HepG2 (cell line): Measurements from ENCODE around the gene PDE4DIP.
"Not testable (repeated sequence)": the region's sequence is repeated elsewhere in the genome, so short reads cannot be mapped to it uniquely, and the experiment has no call there.

Experiments used
- EHMT2 ChIP-seq: fragments of 200-600 bp; sonication (generic); IDR thresholded peaks from 2 replicates; pipeline ENCODE4 v1.7.0; 2017; ENCODE audit warnings: antibody characterized with exemption, low read depth, low read length, borderline replicate concordance
- ELF1 ChIP-seq: sonication (generic); formaldehyde crosslinking; IDR thresholded peaks from 2 replicates; pipeline ENCODE4 v1.4.0; 2020; ENCODE audit warnings: missing genetic modification reagents
- EZH2 ChIP-seq: conservative IDR thresholded peaks from 2 replicates; pipeline ENCODE4 v1.6.1; 2012; ENCODE audit warnings: mild to moderate bottlenecking, low read depth, low read length, moderate library complexity
- MAFF ChIP-seq: IDR thresholded peaks from 2 replicates; pipeline ENCODE4 v1.6.1; 2011; ENCODE audit warnings: low read depth, low read length, improper control_type of control experiment
- NONO ChIP-seq, 2 experiments: fragments of 450-650 bp in 1 of 2; sonication (generic) in 1 of 2; formaldehyde crosslinking in 1 of 2; IDR thresholded peaks in 1 of 2; conservative IDR thresholded peaks in 1 of 2; 2 replicates each; pipeline versions ENCODE4 v1.6.1 to v1.8.0; 2017 to 2022; ENCODE audit warnings: mild to moderate bottlenecking in 1 of 2, missing genetic modification reagents in 1 of 2, moderate library complexity in 1 of 2
- POLR2AphosphoS5 ChIP-seq: IDR thresholded peaks from 2 replicates; pipeline ENCODE4 v1.6.1; 2012; ENCODE audit warnings: low read depth, low read length
- TAF1 ChIP-seq: sonication (generic); formaldehyde crosslinking; IDR thresholded peaks from 2 replicates; pipeline ENCODE4 v1.4.0; 2020; ENCODE audit warnings: missing genetic modification reagents
- ZFYVE20 ChIP-seq: sonication (generic); formaldehyde crosslinking; IDR thresholded peaks from 2 replicates; pipeline ENCODE4 v1.8.0; 2023; ENCODE audit warnings: low read depth, mild to moderate bottlenecking, moderate library complexity, missing genetic modification reagents, borderline replicate concordance
- ZMAT3 ChIP-seq: sonication (generic); formaldehyde crosslinking; conservative IDR thresholded peaks from 2 replicates; pipeline ENCODE4 v1.7.0; 2021; ENCODE audit warnings: missing genetic modification reagents
- ZNF274 ChIP-seq: sonication (generic); formaldehyde crosslinking; IDR thresholded peaks from 2 replicates; pipeline ENCODE4 v1.5.1; 2020; ENCODE audit warnings: mild to moderate bottlenecking, missing genetic modification reagents
- ZNF331 ChIP-seq: sonication (generic); formaldehyde crosslinking; IDR thresholded peaks from 2 replicates; pipeline ENCODE4 v1.4.0; 2020; ENCODE audit warnings: missing genetic modification reagents
- ZZZ3 ChIP-seq: sonication (generic); formaldehyde crosslinking; IDR thresholded peaks from 2 replicates; pipeline ENCODE4 v1.4.0; 2020; ENCODE audit warnings: missing genetic modification reagents, mild to moderate bottlenecking, borderline replicate concordance
- TF ChIP-seq, protein P1 (sequence below), 2 experiments: sonication (generic) in 1 of 2; formaldehyde crosslinking in 1 of 2; IDR thresholded peaks; 2 replicates each; pipeline versions ENCODE4 v1.4.0 to v1.6.1; 2016 to 2020; ENCODE audit warnings: borderline replicate concordance in 1 of 2, low read depth in 1 of 2, mild to moderate bottlenecking in 1 of 2, missing genetic modification reagents in 1 of 2
- TF ChIP-seq, protein P2 (sequence below): fragments of 450-650 bp; IDR thresholded peaks from 2 replicates; pipeline ENCODE4 v1.6.1; 2016

DNA sequence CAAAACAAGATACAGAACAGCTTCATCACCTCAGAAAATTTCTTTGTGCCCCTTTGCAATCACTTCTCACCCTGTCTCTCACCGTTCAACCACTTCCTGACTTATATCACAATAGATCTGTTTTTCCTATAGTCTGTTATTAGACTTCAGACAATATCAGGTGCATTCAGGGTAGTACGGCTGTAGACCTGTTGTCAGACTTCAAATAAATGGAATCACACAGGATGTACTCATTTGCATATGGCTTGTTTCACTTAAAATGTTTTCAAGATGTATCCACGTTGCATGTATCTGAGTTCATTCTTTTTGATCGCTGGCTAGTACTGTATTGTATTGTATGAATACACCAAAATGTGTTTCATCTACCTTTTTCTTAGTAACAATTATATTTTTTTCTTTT, 104.5 kb downstream of the PDE4DIP start:
- not testable (repeated sequence) for TF ChIP-seq ZZZ3 (CRISPR knock-in tag); TAF1; MAFF; ELF1 (CRISPR knock-in tag); ZNF331 (CRISPR knock-in tag); ZNF274 (CRISPR knock-in tag); EHMT2; POLR2AphosphoS5; EZH2; NONO (IDR thresholded peaks at IDR 0.05); NONO (CRISPR knock-in tag; conservative IDR thresholded peaks at IDR 0.05); ZMAT3 (CRISPR knock-in tag); ZFYVE20 (CRISPR knock-in tag)
- TF ChIP-seq, protein P1, sequence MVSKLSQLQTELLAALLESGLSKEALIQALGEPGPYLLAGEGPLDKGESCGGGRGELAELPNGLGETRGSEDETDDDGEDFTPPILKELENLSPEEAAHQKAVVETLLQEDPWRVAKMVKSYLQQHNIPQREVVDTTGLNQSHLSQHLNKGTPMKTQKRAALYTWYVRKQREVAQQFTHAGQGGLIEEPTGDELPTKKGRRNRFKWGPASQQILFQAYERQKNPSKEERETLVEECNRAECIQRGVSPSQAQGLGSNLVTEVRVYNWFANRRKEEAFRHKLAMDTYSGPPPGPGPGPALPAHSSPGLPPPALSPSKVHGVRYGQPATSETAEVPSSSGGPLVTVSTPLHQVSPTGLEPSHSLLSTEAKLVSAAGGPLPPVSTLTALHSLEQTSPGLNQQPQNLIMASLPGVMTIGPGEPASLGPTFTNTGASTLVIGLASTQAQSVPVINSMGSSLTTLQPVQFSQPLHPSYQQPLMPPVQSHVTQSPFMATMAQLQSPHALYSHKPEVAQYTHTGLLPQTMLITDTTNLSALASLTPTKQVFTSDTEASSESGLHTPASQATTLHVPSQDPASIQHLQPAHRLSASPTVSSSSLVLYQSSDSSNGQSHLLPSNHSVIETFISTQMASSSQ (IDR thresholded peaks at IDR 0.05; ENCODE audit: low read depth) = not testable (repeated sequence)
- TF ChIP-seq, protein P1 (CRISPR knock-in tag; IDR thresholded peaks at IDR 0.05; ENCODE audit: borderline replicate concordance) = not testable (repeated sequence)
- TF ChIP-seq, protein P2, sequence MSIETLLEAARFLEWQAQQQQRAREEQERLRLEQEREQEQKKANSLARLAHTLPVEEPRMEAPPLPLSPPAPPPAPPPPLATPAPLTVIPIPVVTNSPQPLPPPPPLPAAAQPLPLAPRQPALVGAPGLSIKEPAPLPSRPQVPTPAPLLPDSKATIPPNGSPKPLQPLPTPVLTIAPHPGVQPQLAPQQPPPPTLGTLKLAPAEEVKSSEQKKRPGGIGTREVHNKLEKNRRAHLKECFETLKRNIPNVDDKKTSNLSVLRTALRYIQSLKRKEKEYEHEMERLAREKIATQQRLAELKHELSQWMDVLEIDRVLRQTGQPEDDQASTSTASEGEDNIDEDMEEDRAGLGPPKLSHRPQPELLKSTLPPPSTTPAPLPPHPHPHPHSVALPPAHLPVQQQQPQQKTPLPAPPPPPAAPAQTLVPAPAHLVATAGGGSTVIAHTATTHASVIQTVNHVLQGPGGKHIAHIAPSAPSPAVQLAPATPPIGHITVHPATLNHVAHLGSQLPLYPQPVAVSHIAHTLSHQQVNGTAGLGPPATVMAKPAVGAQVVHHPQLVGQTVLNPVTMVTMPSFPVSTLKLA = not testable (repeated sequence)
